Measurements from ENCODE around the gene MROH7.
"Not testable (repeated sequence)": the region's sequence is repeated elsewhere in the genome, so short reads cannot be mapped to it uniquely, and the experiment has no call there.

MROH7 gene

GRCh38 chr1:54610048-54610447 lies 31.5 kb upstream of the MROH7 start:
- DNase-seq (ENCODE audit: low spot score), result no peak

- no peak for DNase-seq (ENCODE audit: low spot score)
Observed at GRCh38 chr1:54610601-54611580, 30.7 kb upstream of the MROH7 start.

GRCh38 chr1:54611621-54612020 lies 30.0 kb upstream of the MROH7 start:
- no peak for DNase-seq (ENCODE audit: low spot score)

GRCh38 chr1:54614024-54614423 lies 27.6 kb upstream of the MROH7 start:
- no peak for DNase-seq (ENCODE audit: low spot score)

- no peak for DNase-seq (ENCODE audit: low spot score)
Observed at GRCh38 chr1:54614563-54614962, 27.0 kb upstream of the MROH7 start.

DNA sequence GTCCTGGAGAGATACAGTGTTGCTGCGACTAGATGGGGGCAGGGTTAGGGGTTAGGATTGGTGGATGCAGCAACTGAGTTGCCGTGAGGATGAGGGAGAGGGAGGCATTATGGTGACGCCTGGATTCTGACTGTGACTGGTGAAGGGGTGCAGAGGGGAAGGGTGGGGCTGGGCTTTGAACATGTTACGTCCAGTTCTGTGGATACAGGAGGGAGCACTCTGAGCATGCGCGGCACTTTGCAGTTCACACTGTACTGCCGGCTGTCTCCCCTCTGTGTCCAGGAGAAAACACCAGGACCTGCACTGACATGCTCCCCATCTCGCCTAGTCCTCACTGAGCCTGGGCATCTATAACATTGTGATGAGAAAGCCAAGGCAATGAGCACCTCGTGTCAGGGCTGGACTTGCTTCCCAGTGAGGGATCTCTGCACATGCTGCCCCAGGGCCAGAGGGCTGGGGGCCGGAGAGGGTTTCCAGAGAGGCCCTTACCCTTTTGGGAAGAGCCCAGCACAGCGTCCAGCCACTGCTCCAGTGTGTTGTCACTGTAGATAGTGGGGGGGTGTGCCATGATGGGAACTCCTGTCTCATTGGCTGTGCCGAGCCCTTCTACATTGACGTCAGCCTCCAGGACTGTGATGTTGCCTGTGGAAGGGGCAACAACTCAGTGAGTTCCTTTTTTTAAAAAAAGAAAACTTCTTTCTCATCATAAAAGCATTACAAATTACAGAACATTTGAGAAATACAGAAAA lies 25.9 kb upstream of the MROH7 start:
- no peak for DNase-seq (ENCODE audit: low spot score)

DNA sequence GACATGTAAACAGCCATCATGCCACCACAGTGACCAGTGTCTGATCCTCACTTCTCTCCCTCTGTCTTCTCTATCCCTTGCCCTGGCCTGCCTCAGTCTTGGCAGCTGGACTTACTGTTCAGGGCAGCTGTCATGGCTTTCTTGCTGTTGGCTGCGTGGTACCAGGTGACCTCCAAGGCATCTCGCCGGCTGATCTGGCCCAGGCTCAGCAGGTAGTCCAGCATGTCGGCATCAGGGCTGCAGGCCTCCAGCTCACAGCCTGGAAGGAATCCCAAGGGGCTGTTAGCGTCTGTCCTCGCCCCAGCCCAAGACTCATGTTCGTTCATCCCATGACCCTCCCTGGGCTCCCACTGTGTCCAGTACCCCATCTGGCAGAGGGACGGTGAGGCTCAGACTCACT lies 21.8 kb upstream of the MROH7 start:
- DNase-seq (ENCODE audit: low spot score), result no peak

GRCh38 chr1:54623216-54624007 lies 18.2 kb upstream of the MROH7 start, which contains the start of gene FAM151A:
Gene FAM151A, minus strand, starts transcription at chr1:54623525. Its CDS starts 130 bp downstream, at chr1:54623395.
- no peak for DNase-seq (ENCODE audit: low spot score)

- DNase-seq (ENCODE audit: low spot score), result no peak
Observed at GRCh38 chr1:54624466-54625464, 16.8 kb upstream of the MROH7 start.

DNA sequence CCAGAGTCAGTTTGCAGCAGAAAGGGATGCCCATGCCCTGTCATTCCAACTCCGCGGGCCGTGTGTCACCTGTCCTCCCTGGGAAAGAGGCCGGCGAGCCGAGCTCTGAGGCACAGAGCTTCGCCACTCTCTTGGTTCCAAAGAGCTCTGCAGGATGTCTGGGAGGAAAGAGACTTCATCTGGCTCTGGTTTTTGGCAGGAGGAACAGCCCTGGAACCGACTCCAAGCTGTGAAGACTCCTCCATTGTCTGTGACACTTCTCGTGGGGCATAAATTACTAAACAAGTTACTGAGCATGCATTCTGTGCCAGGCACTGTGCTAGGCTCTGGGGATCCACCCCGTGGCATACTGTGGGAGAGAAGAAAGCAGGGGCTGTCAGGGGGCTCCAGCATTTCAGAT lies 14.4 kb upstream of the MROH7 start:
- peak; percentile 30 for DNase-seq (ENCODE audit: low spot score)

- DNase-seq (ENCODE audit: low spot score), result not testable (repeated sequence)
Observed at GRCh38 chr1:54635804-54636203, 5.8 kb upstream of the MROH7 start.

DNA sequence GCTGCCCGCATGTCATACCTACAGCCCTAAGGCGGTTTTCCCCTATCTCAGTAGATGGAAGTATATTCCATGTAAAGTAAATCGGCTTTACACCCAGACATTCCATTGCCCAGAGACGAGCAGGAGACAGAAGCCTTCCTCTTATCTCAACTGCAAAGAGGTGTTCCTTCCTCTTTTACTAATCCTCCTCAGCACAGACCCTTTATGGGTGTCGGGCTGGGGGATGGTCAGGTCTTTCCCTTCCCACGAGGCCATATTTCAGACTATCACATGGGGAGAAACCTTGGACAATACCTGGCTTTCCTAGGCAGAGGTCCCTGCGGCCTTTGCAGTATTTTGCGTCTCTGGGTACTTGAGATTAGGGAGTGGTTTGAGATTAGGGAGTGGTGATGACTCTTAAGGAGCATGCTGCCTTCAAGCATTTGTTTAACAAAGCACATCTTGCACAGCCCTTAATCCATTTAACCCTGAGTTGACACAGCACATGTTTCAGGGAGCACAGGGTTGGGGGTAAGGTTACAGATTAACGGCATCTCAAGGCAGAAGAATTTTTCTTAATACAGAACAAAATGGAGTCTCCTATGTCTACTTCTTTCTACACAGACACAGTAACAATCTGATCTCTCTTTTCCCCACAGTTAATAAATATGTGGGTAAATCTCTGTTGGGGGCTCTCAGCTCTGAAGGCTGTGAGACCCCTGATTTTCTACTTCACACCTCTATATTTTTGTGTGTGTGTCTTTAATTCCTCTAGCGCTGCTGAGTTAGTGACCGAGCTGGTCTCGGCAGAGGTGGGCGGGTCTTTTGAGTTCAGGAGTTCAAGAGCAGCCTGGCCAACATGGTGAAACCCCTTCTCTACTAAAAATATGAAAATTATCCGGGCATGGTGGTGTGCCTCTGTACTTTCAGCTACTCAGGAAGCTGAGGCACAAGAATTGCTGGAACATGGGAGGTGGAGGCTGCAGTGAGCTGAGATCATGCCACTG lies 4.8 kb upstream of the MROH7 start:
- not testable (repeated sequence) for DNase-seq (ENCODE audit: low spot score)

GRCh38 chr1:54640361-54640760 lies 1.2 kb upstream of the MROH7 start:
- DNase-seq (ENCODE audit: low spot score), result no peak

DNA sequence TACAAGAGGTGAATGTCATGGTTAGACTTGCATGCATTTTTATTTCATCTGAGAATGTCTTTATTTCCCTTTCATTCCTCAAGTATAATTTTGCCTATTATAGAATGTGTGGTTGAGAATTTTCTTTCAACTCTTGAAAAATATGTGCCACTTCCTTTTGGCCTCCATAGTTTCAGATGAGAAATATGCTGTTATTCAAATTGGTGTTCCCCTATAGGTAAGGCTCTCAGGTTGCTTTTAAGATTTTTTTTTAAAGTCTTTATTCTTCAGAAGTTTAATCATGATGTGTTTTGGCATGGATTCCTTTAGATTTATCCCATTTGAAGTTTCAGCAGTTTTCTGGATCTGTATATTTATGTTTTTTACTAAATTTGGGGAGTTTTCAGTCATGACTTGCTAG lies 2.1 kb downstream of the MROH7 start:
- DNase-seq (ENCODE audit: low spot score), result no peak

DNA sequence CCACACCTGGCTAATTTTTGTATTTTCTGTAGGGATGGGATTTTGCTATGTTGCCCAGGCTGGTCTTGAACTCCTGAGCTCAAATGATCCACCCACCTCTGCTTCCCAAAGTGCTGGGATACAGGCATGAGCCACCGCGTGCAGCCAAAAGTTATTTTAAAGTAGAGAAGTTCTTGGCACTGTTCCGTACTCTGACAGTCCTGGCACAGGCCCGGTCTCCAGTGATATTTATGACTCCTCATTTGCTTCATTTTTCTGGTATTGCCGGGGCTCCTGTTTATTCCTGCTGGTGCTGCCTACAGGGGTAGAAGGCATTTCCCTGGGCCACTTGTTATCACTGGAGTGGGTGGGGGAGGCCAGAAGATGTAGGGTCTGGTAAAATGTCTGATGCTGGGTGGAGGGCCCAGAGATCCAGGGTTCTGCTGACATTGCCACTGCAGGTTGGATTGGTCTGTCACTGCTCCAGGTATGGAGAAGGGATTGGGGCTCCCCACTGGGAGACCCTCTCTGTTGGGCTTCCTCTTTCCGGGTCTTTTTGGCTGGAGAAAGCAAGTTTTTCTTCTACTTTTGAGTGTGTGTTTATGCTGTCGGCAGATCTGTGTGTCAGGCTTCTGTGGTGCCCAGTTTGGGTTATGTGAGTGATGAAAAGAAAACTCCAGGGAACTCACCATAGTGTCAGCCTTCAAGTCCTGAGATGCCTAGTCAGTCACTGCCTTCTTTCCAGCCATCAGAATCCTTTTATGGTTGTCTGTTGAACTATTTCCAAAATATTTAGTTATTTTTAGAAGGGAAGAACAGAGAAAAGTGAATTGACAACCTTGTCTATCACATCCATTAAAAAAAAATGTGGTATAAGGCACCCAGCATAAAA lies 4.5 kb downstream of the MROH7 start:
- DNase-seq (ENCODE audit: low spot score), result no peak

DNA sequence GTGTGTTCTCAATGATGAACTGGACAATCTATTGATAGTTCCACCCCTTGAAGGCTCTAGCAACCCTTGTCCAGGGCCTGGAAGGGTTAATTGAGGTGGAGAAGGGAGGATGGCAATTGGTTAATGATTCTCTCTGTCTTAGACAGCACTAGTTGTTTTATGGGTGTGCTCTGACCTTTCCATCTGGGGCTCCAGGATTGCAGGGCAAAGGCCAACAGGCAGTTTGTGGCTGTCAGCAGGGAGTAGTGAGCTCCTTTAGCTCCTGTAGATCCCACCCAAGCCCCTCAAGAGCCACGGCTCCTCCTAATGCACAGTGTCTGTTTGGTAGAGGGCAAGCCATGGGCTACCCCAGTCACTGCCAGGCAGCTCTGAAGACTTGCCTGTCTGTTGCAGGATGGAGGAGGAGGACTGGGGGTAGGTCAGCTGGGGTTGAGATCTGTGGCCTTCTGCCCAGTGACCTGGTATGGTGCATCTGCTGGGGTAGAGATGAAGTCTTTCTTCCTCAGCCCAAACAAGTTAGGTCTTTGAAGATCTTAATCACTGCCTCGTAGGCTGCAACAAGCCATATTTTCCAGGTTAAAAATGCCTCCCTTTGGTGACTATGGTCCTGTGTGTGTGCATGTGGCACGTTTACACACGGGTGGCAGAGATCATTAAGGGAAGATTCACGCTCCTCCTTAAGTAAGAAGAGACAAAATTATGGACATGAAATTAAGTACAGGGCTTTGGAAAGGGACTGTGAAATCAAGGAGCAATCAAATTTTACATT lies 7.7 kb downstream of the MROH7 start:
- DNase-seq (ENCODE audit: low spot score), result no peak

GRCh38 chr1:54649921-54650320 lies 8.3 kb downstream of the MROH7 start:
- DNase-seq (ENCODE audit: low spot score), result no peak

- no peak for DNase-seq (ENCODE audit: low spot score)
Observed at GRCh38 chr1:54650417-54650816, 8.8 kb downstream of the MROH7 start.
